RWPE1 (cell line): ENCODE measurements around the gene WSCD2.

ENCODE experiments used
- CTCF ChIA-PET: fragments of 350-600 bp; sonication (Branson Sonifier 250); formaldehyde crosslinking; extraction: SDS; loops from one replicate; lab custom pipeline; 2021; lab: Yijun Ruan, JAX
- POLR2A ChIA-PET: fragments of 400-600 bp; formaldehyde crosslinking; extraction: SDS; loops from one replicate; lab custom pipeline; 2020; ENCODE audit warnings: antibody characterized with exemption; ENCODE audit not compliant: low non-redundant PET; lab: Yijun Ruan, JAX
- DNase-seq: peaks from one replicate; pipeline ENCODE4 v3.0.0; 2012; ENCODE audit warnings: low spot score
- H3K27ac ChIP-seq: fragments of 450-650 bp; 2 replicates; pipeline ENCODE4 v1.5.1; 2017
- CTCF ChIP-seq: fragments of 450-650 bp; conservative IDR thresholded peaks from 2 replicates; pipeline ENCODE4 v1.5.1; 2017; ENCODE audit warnings: low read depth, mild to moderate bottlenecking

WSCD2 gene

DNA sequence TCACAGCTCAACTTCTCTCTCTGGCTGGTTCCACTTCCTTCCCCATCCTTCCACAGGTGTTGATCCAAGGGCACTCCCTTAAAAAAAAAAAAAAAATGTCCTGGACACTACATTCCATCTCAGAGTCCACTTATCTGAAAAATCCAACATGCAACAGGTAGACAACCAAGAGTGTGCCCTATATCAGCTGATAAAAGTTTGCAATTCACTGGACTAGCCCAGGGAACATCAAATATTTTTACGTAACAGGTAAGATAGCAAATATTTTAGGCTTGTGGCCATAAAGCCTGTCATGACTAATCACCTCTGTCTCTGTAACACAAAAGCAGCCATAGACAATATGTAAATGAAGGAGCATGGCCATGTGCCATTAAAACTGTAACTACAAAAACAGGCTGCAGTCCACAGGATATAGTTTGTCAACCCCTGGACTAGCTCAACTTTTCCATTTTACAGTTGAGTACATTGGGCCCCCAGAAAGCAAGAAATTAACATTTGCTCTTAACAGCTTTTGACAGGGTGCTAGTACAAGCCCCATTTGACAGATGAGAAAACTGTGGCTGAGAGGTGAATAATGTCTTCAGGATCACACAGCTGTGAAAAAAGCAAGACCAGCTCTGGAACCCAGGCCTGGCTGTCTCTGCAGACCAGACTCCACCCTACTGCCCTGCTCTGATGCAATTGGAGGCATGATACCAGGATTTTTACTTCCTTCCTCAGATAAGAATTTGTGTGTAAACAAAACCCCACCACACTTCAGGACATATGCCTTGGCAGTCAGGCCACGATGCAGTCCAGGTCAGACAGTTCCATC lies 141.2 kb downstream of the WSCD2 start:
- TF ChIP-seq CTCF = no peak
- H3K27ac ChIP-seq = no peak overlapping the region
- CTCF ChIA-PET = interaction anchor here (0.6 to 0.7 kb wide), 2 partner anchors 113 to 309 kb away, joined by 3 to 6 read pairs; no protein-coding TSS in a partner anchor
- POLR2A ChIA-PET = no interaction called here
- peak; percentile 13 for DNase-seq

- H3K27ac ChIP-seq = no peak overlapping the region
- no peak for DNase-seq
- TF ChIP-seq CTCF = no peak
- CTCF ChIA-PET = interaction anchor here (0.6 kb wide), 1 partner anchor 113 kb away, joined by 3 read pairs; no protein-coding TSS in a partner anchor
- POLR2A ChIA-PET = no interaction called here
These were observed 141.7 kb downstream of the WSCD2 start for GRCh38 chr12:108270849-108271143.

DNA sequence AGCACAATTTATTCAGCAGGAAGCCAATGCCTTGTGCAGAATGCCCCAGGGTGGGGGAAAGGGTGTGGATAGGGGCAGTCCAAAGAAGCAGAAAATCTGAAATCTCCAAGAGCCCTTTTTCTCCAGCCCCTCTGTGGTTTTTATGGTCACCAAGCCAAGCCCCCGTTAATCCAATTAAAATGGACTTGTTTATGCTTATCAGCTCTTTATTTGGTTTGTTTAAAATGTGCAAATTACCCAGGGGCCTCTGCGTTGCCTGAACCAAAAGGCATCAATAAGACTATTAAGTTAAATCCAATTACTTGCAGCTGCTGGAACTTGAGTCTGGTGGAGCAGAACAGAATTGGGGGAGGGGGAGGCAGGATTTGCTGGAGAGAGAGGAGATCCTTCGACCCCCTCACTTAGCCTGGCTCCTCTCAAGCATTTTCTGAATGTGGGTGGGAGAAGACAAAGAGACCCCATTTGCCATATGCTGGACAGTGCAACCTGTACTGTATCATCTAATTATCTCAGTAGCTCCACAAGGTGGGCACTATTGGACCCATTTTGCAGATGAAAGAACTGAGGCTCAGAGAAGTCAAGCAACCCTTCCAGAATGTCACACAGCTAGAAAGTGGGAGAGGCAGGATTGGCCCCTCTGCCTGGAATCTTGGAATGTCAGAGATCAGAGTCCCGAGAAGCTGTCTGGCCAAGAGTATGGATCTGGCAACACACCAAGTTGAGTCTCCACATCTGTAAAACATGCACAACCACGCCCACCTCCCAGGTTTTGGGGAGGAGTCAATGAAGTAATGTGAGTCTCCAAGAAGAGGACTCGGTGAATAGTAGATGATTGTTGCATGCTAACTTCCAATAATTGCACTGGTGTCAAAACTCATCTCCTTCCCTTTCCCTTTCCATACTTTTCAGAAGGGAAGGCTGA lies 143.1 kb downstream of the WSCD2 start:
- DNase-seq = no peak
- POLR2A ChIA-PET = no interaction called here
- H3K27ac ChIP-seq = no peak overlapping the region
- no peak for TF ChIP-seq CTCF
- CTCF ChIA-PET = no interaction called here

GRCh38 chr12:108273217-108273616 lies 144.1 kb downstream of the WSCD2 start:
- ChIA-PET POLR2A (no interaction called here), CTCF (no interaction called here)
- no peak overlapping the region for H3K27ac ChIP-seq
- DNase-seq = no peak
- TF ChIP-seq CTCF = no peak

DNA sequence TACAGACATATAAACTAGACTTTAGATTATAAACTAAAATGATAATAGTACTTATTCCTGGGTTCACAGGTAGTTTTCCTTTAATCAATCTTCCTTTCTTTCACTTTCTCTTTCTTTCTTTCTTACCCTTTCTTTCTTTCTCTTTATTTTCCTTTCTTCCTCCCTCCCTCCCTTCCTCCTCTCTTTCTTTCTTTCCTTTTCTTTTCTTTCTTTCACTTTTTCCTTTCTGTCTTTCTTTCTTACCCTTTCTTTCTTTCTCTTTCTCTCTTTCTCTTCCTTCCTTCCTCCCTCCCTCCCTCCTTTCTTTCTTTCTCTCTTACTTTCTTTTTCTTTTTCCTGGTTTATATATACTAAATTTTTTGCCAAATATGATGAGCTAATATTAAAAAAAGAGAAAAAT lies 148.5 kb downstream of the WSCD2 start:
- H3K27ac ChIP-seq = no peak overlapping the region
- TF ChIP-seq CTCF = no peak
- no peak for DNase-seq
- CTCF ChIA-PET = no interaction called here
- POLR2A ChIA-PET = no interaction called here

DNA sequence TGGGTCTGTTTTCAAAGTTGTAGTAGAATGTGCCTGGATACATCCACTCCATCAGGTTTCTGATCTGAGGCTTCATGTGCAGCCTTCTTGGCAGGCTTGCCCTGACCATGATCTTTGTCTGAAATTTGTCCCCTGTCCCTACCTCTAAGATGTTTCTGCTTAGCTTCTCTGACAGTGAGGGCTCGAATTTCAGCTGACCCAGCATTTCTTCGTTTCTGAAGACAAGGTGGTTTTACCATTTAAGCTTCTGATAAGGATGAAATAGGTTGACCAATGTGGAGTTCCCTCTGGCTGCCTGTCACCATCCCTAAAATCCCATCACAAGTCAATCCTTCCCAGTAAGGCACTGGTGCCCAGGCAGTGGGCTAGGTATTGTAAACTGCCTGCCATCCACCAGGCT lies 153.1 kb downstream of the WSCD2 start:
- no peak for TF ChIP-seq CTCF
- POLR2A ChIA-PET = no interaction called here
- H3K27ac ChIP-seq = no peak overlapping the region
- CTCF ChIA-PET = no interaction called here
- DNase-seq = no peak
